Measurements from ENCODE around the gene NME5.

GRCh38 chr5:138182808-138183207 is 43.6 kb upstream of the NME5 start:
- TF ChIP-seq HNF4G (IDR thresholded peaks at IDR 0.05) (no peak), MAX (IDR thresholded peaks at IDR 0.05) (no peak), CTCF (IDR thresholded peaks at IDR 0.05; ENCODE audit: low read depth, low read length, missing input control) (no peak), EGR1 (IDR thresholded peaks at IDR 0.05; ENCODE audit: low read depth in 2 of 2) (no peak), RAD21 (IDR thresholded peaks at IDR 0.05) (no peak), NR2F2 (IDR thresholded peaks at IDR 0.05) (no peak), REST (IDR thresholded peaks at IDR 0.05) (no peak), YY1 (IDR thresholded peaks at IDR 0.05) (no peak), GABPA (IDR thresholded peaks at IDR 0.05 in 1 of 2, conservative IDR thresholded peaks at IDR 0.05 in 1 of 2) (no peak), ATF3 (IDR thresholded peaks at IDR 0.05) (no peak), TAF1 (conservative IDR thresholded peaks at IDR 0.05) (no peak), SP1 (IDR thresholded peaks at IDR 0.05) (no peak)

Measured in liver (tissue), 3 donors.